IMR-90 (cell line): ENCODE measurements around the gene C19orf25. TPM values are rescaled to one million over a fixed set of nuclear protein-coding genes. Genes with fewer than 3 reads are reported as not detected.

ENCODE experiments used
- ATAC-seq: fragments of 200-7000 bp; cut with Tn5 transposase; 2 replicates; pipeline ENCODE4 v1.9.1; 2020; ENCODE audit warnings: low read depth, mild to moderate bottlenecking, moderate library complexity
- BruUV-seq: library from RNA; stranded (reverse); fragments of 400-500 nt; replicated peaks from 2 replicates; lab custom pipeline; 2021; lab: Mats Ljungman, UMichigan
- CTCF ChIA-PET: fragments of 300-600 bp; formaldehyde crosslinking; extraction: SDS; loops from one replicate; lab custom pipeline; 2021; ENCODE audit warnings: antibody characterized with exemption; lab: Yijun Ruan, JAX
- POLR2A ChIA-PET: fragments of 300-600 bp; sonication (Branson Sonifier 250); formaldehyde crosslinking; loops from one replicate; lab custom pipeline; 2022; ENCODE audit warnings: antibody characterized with exemption; ENCODE audit not compliant: unreplicated experiment; lab: Charles Lee
- DNase-seq: peaks from one replicate; pipeline ENCODE4 v3.0.0; 2013
- H2AFZ ChIP-seq: replicated peaks from 2 replicates; pipeline ENCODE3; 2013; ENCODE audit warnings: low read length, mild to moderate bottlenecking; ENCODE audit not compliant: poor library complexity
- H2AK5ac ChIP-seq: 2 replicates; pipeline ENCODE4 v1.6.1; 2013; ENCODE audit warnings: low read depth, low read length, inconsistent platforms
- H2AK9ac ChIP-seq: replicated peaks from 2 replicates; pipeline ENCODE3; 2013; ENCODE audit warnings: mild to moderate bottlenecking, low read depth, low read length, moderate library complexity; ENCODE audit not compliant: poor library complexity
- H2BK120ac ChIP-seq: 2 replicates; pipeline ENCODE4 v1.6.1; 2013; ENCODE audit warnings: low read depth, low read length, inconsistent platforms
- H2BK15ac ChIP-seq: 3 replicates; pipeline ENCODE4 v1.6.1; 2013; ENCODE audit warnings: low read depth, low read length, inconsistent platforms
- H2BK20ac ChIP-seq: 2 replicates; pipeline ENCODE4 v1.6.1; 2013; ENCODE audit warnings: low read depth, mild to moderate bottlenecking, inconsistent platforms, low read length, moderate library complexity
- H2BK5ac ChIP-seq: 2 replicates; pipeline ENCODE4 v1.6.1; 2013; ENCODE audit warnings: mild to moderate bottlenecking, low read depth, low read length, inconsistent platforms; ENCODE audit not compliant: poor library complexity, severe bottlenecking
- H3K14ac ChIP-seq: replicated peaks from 2 replicates; pipeline ENCODE4 v1.6.1; 2013; ENCODE audit warnings: low read depth, low read length, inconsistent platforms
- H3K18ac ChIP-seq: 2 replicates; pipeline ENCODE4 v1.6.1; 2013; ENCODE audit warnings: low read depth, low read length, control low read depth
- H3K23ac ChIP-seq: 2 replicates; pipeline ENCODE4 v1.6.1; 2013; ENCODE audit warnings: low read depth, low read length, inconsistent platforms
- H3K27ac ChIP-seq: 2 replicates; pipeline ENCODE4 v1.5.1; 2013; ENCODE audit warnings: mild to moderate bottlenecking, control low read depth, low read length; ENCODE audit not compliant: insufficient read depth
- H3K27me3 ChIP-seq: 2 replicates; pipeline ENCODE4 v1.6.1; 2013; ENCODE audit warnings: low read length; ENCODE audit not compliant: control insufficient read depth, insufficient read depth
- H3K36me3 ChIP-seq: 2 replicates; pipeline ENCODE4 v1.6.1; 2013; ENCODE audit warnings: low read length, mixed read lengths; ENCODE audit not compliant: control insufficient read depth, insufficient read depth
- H3K4ac ChIP-seq: 2 replicates; pipeline ENCODE4 v1.6.1; 2013; ENCODE audit warnings: low read depth, low read length, inconsistent platforms
- H3K4me1 ChIP-seq: 2 replicates; pipeline ENCODE4 v1.6.1; 2013; ENCODE audit warnings: low read length, mixed read lengths; ENCODE audit not compliant: control insufficient read depth, insufficient read depth
- H3K4me2 ChIP-seq: 2 replicates; pipeline ENCODE4 v1.6.1; 2013; ENCODE audit warnings: low read depth, mild to moderate bottlenecking, control low read depth, low read length, moderate library complexity
- H3K4me3 ChIP-seq: 2 replicates; pipeline ENCODE4 v1.5.1; 2013; ENCODE audit warnings: low read depth, mild to moderate bottlenecking, control low read depth, low read length, moderate library complexity; ENCODE audit not compliant: insufficient read depth
- H3K56ac ChIP-seq: 2 replicates; pipeline ENCODE4 v1.6.1; 2013; ENCODE audit warnings: low read length, inconsistent platforms; ENCODE audit not compliant: insufficient read depth; ENCODE audit errors: extremely low read depth
- H3K79me1 ChIP-seq, 2 experiments: 2 replicates each; pipeline ENCODE4 v1.6.1; 2013; ENCODE audit warnings: low read length in 2 of 2, inconsistent platforms in 1 of 2, low read depth in 1 of 2
- H3K9ac ChIP-seq: 2 replicates; pipeline ENCODE4 v1.6.1; 2013; ENCODE audit warnings: low read depth, low read length, control low read depth
- H3K9me1 ChIP-seq: 2 replicates; pipeline ENCODE4 v1.6.1; 2013; ENCODE audit warnings: low read length, inconsistent platforms; ENCODE audit not compliant: insufficient read depth
- H3K9me3 ChIP-seq: 2 replicates; pipeline ENCODE4 v1.6.1; 2013; ENCODE audit warnings: low read length; ENCODE audit not compliant: control insufficient read depth, insufficient read depth
- H4K20me1 ChIP-seq: 2 replicates; pipeline ENCODE4 v1.6.1; 2013; ENCODE audit warnings: low read length, inconsistent platforms; ENCODE audit not compliant: insufficient read depth
- H4K5ac ChIP-seq: 2 replicates; pipeline ENCODE4 v1.6.1; 2013; ENCODE audit warnings: mild to moderate bottlenecking, low read depth, low read length, control low read depth
- H4K8ac ChIP-seq, 2 experiments: 2 replicates each; pipeline ENCODE4 v1.6.1; 2013; ENCODE audit warnings: low read depth in 2 of 2, low read length in 2 of 2, control low read depth in 1 of 2, inconsistent platforms in 1 of 2
- H4K91ac ChIP-seq: 2 replicates; pipeline ENCODE4 v1.6.1; 2013; ENCODE audit warnings: low read depth, low read length, inconsistent platforms; ENCODE audit not compliant: insufficient read depth
- CTCF ChIP-seq: conservative IDR thresholded peaks from 2 replicates; pipeline ENCODE4 v1.5.1; 2012; ENCODE audit warnings: mild to moderate bottlenecking, low read depth, low read length, improper control_type of control experiment
- MAFK ChIP-seq: IDR thresholded peaks from 2 replicates; pipeline ENCODE4 v1.6.1; 2012; ENCODE audit warnings: low read depth, low read length, improper control_type of control experiment
- RFX5 ChIP-seq: IDR thresholded peaks from 2 replicates; pipeline ENCODE4 v1.8.0; 2012; ENCODE audit warnings: low read depth, mild to moderate bottlenecking, low read length, moderate library complexity
- SMC3 ChIP-seq: fragments of 150-350 bp; IDR thresholded peaks from 2 replicates; pipeline ENCODE4 v1.6.1; 2016; ENCODE audit warnings: low read depth, mild to moderate bottlenecking, antibody characterized with exemption, low read length, moderate library complexity
- USF2 ChIP-seq: fragments of 150-350 bp; IDR thresholded peaks from 2 replicates; pipeline ENCODE4 v1.6.1; 2017; ENCODE audit warnings: mild to moderate bottlenecking, antibody characterized with exemption, low read length, low read depth
- WGBS, 2 experiments: methylation state at CpG; one replicate each; pipeline versions ENCODE4 v1.1.5 to v1.1.7; 2013; ENCODE audit warnings: missing lambda C conversion rate in 2 of 2; ENCODE audit not compliant: insufficient read length in 1 of 2; ENCODE audit errors: extremely low coverage in 2 of 2; 5-methylcytosine and 5-hydroxymethylcytosine counted together
- dilution Hi-C: fragments of 300-500 bp; cut with HindIII; formaldehyde crosslinking; loops from one replicate; pipeline ENCODE4 v1.14.3; 2018; ENCODE audit warnings: low sequenced_read_pairs; ENCODE audit not compliant: unreplicated experiment
- in situ Hi-C: fragments of 300-500 bp; cut with MboI; formaldehyde crosslinking; loops from 3 replicates; pipeline ENCODE4 v1.14.3; 2019; ENCODE audit warnings: low sequenced_read_pairs, inconsistent platforms, mixed read lengths
- intact Hi-C: fragments of 100-400 bp; cut with micrococcal nuclease; formaldehyde crosslinking; loops from 2 replicates; pipeline ENCODE4 v1.10.0; 2022
- polyA plus RNA-seq, 3 experiments: library from polyadenylated mRNA; depleted of rRNA; stranded (reverse); fragments of >200 nt; gene quantifications; 2 replicates each; pipeline ENCODE4 v1.2.3, GENCODE V29; 2012; ENCODE audit warnings: low replicate concordance in 1 of 3
- total RNA-seq: library from RNA; depleted of rRNA; stranded (reverse); fragments of >200 nt; gene quantifications from 2 replicates; pipeline ENCODE4 v1.2.3, GENCODE V29; 2012

Gene C19orf25
- total and polyA plus RNA-seq, 2 of the 4 experiments (the other 2 are of a cell fraction) = 10.4 to 34.9 TPM

- Histone ChIP-seq H3K4ac (no peak overlapping the region), H3K27me3 (peaks cover 58% of the 10 kb centered on the region), H3K4me1 (peaks cover 21% of the 10 kb centered on the region), H2BK120ac (no peak overlapping the region), H4K20me1 (peaks cover 86% of the 10 kb centered on the region), H4K8ac (no peak overlapping the region), H3K27ac (no peak overlapping the region), H3K4me3 (no peak overlapping the region), H2AFZ (no peak overlapping the region), H3K9ac (no peak overlapping the region), H2AK5ac (no peak overlapping the region), H3K23ac (no peak overlapping the region), H4K91ac (no peak overlapping the region), H3K14ac (no peak overlapping the region), H4K5ac (no peak overlapping the region), H3K36me3 (peaks cover 6% of the 10 kb centered on the region; the same call in 1 of the 2 replicates), H3K79me1 (peaks cover 0 to 38% of the 10 kb centered on the region in 2 experiments; a peak in 3 of 4 replicates), H2BK20ac (no peak overlapping the region), H3K9me3 (no peaks in the 10 kb centered on the region; the same call in 1 of the 2 replicates), H3K18ac (no peak overlapping the region), H3K56ac (no peak overlapping the region), H2AK9ac (peak overlapping the region; percentile 9), H3K4me2 (no peak overlapping the region; the same call in 1 of the 2 replicates), H3K9me1 (no peaks in the 10 kb centered on the region), H2BK15ac (no peak overlapping the region), H2BK5ac (no peak overlapping the region)
- 0 out of 2 replicates have a peak, but pooled peaks have one; percentile 15 for TF ChIP-seq USF2
- TF ChIP-seq CTCF = 0 out of 2 replicates have a peak, but pooled peaks have one; percentile 19
- TF ChIP-seq SMC3 = no peak
- no peak for TF ChIP-seq MAFK
- TF ChIP-seq RFX5 = no peak
- POLR2A ChIA-PET = interaction anchor here (0.6 kb wide), 1 partner anchor 43 kb away, joined by 3 read pairs; no protein-coding TSS in a partner anchor
- intact Hi-C loops = no loop called here
- WGBS, 2 experiments = 21% methylated on average over 10 of the region's 24 CpGs; no CpG with 5 or more reads in 1 of the 2 experiments
- dilution Hi-C loops = no loop called here
- no peak for ATAC-seq
- BruUV-seq = no TSS peak
- CTCF ChIA-PET = interaction anchor here (0.6 kb wide), 1 partner anchor 982 kb away, joined by 4 read pairs; no protein-coding TSS in a partner anchor
- no peak for DNase-seq
- in situ Hi-C loops = no loop called here
Measured at GRCh38 chr19:1471515-1472160, 7.4 kb downstream of the C19orf25 start.
